ENCODE results near the gene APP.

DNA sequence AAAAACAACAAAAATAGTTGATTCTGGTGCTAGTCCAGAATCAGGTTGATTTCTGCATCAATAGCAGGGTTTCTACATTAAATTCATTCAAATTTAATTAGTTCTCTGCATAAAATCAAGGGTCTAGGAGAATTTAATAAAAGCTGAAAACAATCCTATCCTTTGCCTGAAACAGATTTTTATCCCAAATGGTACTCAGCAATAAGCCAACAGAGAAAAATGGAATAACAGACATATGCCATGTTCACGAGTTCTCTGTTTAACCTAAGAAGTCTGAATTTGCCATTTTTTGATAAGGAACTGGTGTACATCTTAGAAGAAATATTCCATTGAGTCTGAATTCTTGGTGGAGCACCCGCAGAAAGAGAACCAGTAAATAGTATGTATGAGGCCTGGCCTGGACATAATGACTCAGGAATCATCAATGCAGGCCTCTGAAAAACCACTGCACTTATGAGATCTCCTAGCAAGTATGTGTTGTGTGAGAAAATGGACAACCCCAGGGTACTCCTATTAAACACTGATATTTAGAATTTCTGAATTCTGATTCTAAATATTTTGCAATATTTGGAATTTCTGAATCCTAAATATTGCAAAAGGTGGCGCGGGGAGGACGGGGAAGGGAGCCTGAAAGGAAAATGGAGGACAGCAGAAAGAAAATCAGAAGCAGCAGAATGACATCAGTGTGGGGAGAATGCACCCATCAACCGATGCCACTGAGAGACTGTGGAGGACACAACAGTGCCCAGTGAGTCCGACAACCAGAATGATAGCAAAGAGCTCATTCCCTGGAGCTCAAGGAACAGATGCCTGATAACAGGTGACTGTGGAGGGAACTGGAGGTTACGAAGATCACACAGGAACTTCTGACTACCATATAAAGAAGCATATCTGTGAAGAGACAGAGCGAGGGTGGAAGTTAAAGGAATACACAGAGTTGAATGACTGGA is 97.6 kb downstream of the APP start:
- TF ChIP-seq ARNTL (CRISPR knock-in tag; IDR thresholded peaks at IDR 0.05; ENCODE audit: borderline replicate concordance, low read depth) (no peak), RARB (CRISPR knock-in tag; IDR thresholded peaks at IDR 0.05) (no peak), ZFP3 (CRISPR knock-in tag; IDR thresholded peaks at IDR 0.05) (no peak)
- TF ChIP-seq, protein P1, sequence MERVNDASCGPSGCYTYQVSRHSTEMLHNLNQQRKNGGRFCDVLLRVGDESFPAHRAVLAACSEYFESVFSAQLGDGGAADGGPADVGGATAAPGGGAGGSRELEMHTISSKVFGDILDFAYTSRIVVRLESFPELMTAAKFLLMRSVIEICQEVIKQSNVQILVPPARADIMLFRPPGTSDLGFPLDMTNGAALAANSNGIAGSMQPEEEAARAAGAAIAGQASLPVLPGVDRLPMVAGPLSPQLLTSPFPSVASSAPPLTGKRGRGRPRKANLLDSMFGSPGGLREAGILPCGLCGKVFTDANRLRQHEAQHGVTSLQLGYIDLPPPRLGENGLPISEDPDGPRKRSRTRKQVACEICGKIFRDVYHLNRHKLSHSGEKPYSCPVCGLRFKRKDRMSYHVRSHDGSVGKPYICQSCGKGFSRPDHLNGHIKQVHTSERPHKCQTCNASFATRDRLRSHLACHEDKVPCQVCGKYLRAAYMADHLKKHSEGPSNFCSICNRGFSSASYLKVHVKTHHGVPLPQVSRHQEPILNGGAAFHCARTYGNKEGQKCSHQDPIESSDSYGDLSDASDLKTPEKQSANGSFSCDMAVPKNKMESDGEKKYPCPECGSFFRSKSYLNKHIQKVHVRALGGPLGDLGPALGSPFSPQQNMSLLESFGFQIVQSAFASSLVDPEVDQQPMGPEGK (CRISPR knock-in tag; IDR thresholded peaks at IDR 0.05; ENCODE audit: borderline replicate concordance) = no peak
